ENCODE results near the gene KLF6.
"Not testable (repeated sequence)": the region's sequence is repeated elsewhere in the genome, so short reads cannot be mapped to it uniquely, and the experiment has no call there.

KLF6 gene

DNA sequence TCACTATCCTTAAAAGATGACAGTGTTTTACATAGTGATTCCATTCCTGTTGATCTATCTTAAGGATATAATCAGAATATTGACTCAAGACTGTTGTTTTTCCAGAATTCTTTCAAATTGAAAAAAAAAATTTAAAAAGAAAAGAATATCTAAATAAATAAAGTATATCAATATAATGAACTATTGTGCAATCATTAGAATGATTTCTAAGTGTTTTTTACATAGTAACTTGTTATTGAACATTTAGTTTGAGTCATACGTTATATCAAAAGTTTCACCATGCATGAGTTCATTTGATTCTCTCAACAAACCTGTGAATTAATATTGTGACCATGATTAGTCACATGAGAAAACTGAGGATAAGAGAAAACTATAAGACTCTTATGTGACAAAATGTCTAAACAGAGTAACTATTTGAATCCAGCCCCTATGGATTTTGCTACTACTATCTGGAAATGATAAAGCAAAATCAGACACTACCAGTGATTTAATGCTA, 46.1 kb downstream of the KLF6 start:
- H3K4me3 ChIP-seq (ENCODE audit: low read depth, low read length), result no peak overlapping the region
- CTCF ChIA-PET, result no interaction called here
- POLR2A ChIA-PET, result no interaction called here
- TF ChIP-seq, protein P1, sequence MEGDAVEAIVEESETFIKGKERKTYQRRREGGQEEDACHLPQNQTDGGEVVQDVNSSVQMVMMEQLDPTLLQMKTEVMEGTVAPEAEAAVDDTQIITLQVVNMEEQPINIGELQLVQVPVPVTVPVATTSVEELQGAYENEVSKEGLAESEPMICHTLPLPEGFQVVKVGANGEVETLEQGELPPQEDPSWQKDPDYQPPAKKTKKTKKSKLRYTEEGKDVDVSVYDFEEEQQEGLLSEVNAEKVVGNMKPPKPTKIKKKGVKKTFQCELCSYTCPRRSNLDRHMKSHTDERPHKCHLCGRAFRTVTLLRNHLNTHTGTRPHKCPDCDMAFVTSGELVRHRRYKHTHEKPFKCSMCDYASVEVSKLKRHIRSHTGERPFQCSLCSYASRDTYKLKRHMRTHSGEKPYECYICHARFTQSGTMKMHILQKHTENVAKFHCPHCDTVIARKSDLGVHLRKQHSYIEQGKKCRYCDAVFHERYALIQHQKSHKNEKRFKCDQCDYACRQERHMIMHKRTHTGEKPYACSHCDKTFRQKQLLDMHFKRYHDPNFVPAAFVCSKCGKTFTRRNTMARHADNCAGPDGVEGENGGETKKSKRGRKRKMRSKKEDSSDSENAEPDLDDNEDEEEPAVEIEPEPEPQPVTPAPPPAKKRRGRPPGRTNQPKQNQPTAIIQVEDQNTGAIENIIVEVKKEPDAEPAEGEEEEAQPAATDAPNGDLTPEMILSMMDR (IDR thresholded peaks at IDR 0.05; ENCODE audit: insufficient read depth, low read length, missing control alignments), result no peak
- DNase-seq (ENCODE audit: low read depth, low spot score), result no peak

DNA sequence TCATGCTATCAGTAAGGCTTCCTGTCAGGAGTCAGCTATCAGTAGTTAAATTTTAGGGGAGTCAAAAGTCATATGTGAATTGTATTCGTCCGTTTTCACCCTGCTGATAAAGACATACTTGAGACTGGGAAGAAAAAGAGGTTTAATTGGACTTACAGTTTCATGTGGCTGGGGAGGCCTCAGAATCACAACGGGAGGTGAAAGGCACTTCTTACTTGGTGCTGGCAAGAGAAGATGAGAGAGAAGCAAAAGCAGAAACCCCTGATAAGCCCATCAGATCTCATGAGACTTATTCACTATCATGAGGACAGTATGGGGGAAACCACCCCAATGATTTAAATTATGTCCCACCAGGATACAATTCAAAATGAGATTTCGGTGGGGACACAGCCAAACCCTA, 47.1 kb downstream of the KLF6 start:
- ChIA-PET CTCF (no interaction called here), POLR2A (no interaction called here)
- DNase-seq (ENCODE audit: low read depth, low spot score), result no peak
- no peak overlapping the region for H3K4me3 ChIP-seq (ENCODE audit: low read depth, low read length)
- TF ChIP-seq, protein P1 (IDR thresholded peaks at IDR 0.05; ENCODE audit: insufficient read depth, low read length, missing control alignments), result no peak

DNA sequence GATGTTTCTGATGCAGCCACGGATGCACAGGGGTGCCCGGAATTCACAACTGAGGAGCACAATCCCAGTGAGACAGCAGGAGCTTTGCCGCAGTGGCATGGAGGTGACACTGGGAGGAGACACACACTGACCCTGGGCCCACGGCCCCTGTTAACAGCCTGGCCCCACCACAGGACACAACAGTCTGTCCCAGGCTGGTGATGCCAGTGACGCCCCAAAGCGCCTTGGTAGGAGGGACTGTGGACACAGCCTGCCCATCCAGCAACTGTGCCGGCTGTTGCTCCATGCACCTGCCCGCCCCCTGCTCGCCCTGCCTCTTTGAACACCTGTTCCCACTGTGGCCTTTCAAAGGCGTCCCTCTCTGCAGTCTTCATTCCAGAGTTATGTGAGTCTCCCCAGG, 49.8 kb downstream of the KLF6 start:
- POLR2A ChIA-PET, result no interaction called here
- TF ChIP-seq, protein P1 (IDR thresholded peaks at IDR 0.05; ENCODE audit: insufficient read depth, low read length, missing control alignments), result no peak
- H3K4me3 ChIP-seq (ENCODE audit: low read depth, low read length), result no peak overlapping the region
- CTCF ChIA-PET, result no interaction called here
- no peak for DNase-seq (ENCODE audit: low read depth, low spot score)

DNA sequence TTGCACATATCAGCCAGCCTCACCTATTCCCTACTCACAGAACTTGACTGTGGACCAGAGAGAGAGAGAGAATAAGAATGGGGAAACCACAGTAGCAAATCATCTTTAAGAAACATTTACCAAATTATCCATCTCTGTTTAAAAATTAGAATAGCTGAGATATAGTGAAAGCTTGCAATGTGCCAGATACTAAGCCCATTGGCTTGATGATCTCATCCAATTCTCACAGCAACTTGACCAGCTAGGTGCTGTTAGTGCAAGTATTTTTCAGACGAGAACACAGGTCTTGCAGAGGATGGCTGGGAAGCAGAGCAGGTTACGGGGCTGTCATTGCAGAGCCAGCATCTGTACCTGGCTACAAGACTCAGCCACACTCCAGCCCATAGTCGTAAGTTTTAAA, 50.9 kb downstream of the KLF6 start:
- CTCF ChIA-PET, result no interaction called here
- TF ChIP-seq, protein P1 (IDR thresholded peaks at IDR 0.05; ENCODE audit: insufficient read depth, low read length, missing control alignments), result no peak
- H3K4me3 ChIP-seq (ENCODE audit: low read depth, low read length), result no peak overlapping the region

DNA sequence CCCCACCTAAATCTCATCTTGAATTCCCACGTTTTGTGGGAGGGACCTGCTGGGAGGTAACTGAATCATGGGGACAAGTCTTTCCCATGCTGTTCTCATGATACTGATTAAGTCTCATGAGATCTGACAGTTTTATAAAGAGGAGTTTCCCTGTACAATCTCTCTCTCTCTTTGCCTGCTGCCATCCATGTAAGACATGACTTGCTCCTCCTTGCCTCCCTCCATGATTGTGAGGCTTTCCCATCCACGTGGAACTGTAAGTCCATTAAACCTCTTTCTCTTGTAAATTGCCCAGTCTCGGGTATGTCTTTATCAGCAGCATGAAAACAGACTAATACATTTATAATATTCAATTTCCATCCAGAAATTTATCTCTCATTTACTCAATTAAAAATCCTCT, 52.8 kb downstream of the KLF6 start:
- H3K4me3 ChIP-seq (ENCODE audit: low read depth, low read length); CTCF ChIA-PET; POLR2A ChIA-PET; DNase-seq (ENCODE audit: low read depth, low spot score): not testable (repeated sequence)

More for the DNA sequence above, 50.9 kb downstream of the KLF6 start:
- POLR2A ChIA-PET, result no interaction called here
- DNase-seq (ENCODE audit: low read depth, low spot score), result no peak

DNA sequence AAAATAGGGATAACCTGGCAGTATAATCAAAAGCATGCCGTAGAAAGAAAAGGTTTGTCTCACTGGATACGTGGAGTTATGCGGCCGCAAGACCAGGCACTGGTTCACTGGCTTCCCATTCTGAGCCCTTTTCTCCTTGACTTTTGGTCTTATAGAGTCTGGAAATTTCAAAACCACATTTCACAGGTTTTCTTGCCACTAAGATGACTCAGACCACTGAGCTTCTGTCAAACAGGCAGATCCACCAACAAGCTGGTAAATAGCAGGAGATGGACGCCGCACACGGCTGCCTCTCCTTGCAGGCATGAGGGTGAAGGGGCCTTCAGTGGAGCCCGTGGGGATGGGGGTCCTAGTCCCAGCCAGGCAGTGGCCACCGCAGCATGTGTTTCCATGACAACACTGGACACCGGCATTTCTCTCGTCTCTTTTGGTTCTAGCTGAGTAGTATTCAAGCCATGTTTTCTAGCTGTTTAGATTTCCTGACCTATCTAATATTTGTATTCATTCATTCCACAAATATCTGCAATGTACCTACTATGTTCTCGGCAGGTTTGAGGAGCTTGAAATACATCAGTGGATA, 55.5 kb downstream of the KLF6 start:
- ChIA-PET POLR2A (no interaction called here), CTCF (no interaction called here)
- no peak overlapping the region for H3K4me3 ChIP-seq (ENCODE audit: low read depth, low read length)
- TF ChIP-seq, protein P1 (IDR thresholded peaks at IDR 0.05; ENCODE audit: insufficient read depth, low read length, missing control alignments), result no peak
- DNase-seq (ENCODE audit: low read depth, low spot score), result no peak

DNA sequence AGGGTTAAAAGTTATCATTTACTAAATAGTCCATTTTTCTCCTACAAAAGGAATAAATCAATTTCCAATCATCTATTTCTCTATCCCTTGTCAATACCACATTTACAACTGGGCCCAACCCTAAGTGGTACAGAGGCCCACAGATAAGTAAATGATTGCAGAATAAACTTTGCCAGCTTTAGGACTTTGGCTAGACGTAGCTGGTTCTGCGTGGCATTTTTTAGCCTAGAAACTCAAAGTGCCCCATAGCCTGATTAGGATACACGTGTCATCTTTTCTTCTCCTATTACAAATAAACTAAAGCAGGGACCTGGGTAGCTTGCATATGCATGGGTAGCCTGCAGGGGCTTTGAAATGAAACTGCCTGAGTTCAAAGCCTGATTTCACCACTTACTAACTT, 56.4 kb downstream of the KLF6 start:
- DNase-seq (ENCODE audit: low read depth, low spot score), result no peak
- ChIA-PET POLR2A (no interaction called here), CTCF (no interaction called here)
- H3K4me3 ChIP-seq (ENCODE audit: low read depth, low read length), result no peak overlapping the region
- TF ChIP-seq, protein P1 (IDR thresholded peaks at IDR 0.05; ENCODE audit: insufficient read depth, low read length, missing control alignments), result no peak

All from AG04449 (cell line).